T-helper 1 cell treated with Interleukin-12 subunit alpha and Interleukin-12 subunit beta and Interleukin-4 antibody, amounts not matched to agents 30 μg/mL and 1 μg/mL, for 36 hours (primary cell): ENCODE data around the gene SLX1B.
"Not testable (repeated sequence)": the region's sequence is repeated elsewhere in the genome, so short reads cannot be mapped to it uniquely, and the experiment has no call there.

Experiments used
- H3K27ac Mint-ChIP-seq: one replicate; pipeline ENCODE4 v1.8.0; 2021; ENCODE audit warnings: mild to moderate bottlenecking, mixed read lengths
- H3K27me3 Mint-ChIP-seq: one replicate; pipeline ENCODE4 v1.8.0; 2021; ENCODE audit warnings: low read depth, mixed read lengths
- H3K36me3 Mint-ChIP-seq: one replicate; pipeline ENCODE4 v1.8.0; 2021; ENCODE audit warnings: low read depth, mixed read lengths
- H3K4me1 Mint-ChIP-seq: one replicate; pipeline ENCODE4 v1.8.0; 2021; ENCODE audit warnings: low read depth, mixed read lengths
- H3K4me3 Mint-ChIP-seq: one replicate; pipeline ENCODE4 v1.8.0; 2021; ENCODE audit warnings: mild to moderate bottlenecking, moderate library complexity, mixed read lengths
- H3K9me3 Mint-ChIP-seq: one replicate; pipeline ENCODE4 v1.8.0; 2021; ENCODE audit warnings: mixed read lengths

Gene SLX1B

GRCh38 chr16:29506308-29506707 is 52.0 kb downstream of the SLX1B start, which contains the start of gene NPIPB12:
NPIPB12 (minus strand) TSS chr16:29506408.
- H3K27me3 Mint-ChIP-seq, H3K4me3 Mint-ChIP-seq, H3K27ac Mint-ChIP-seq, H3K4me1 Mint-ChIP-seq, H3K9me3 Mint-ChIP-seq, H3K36me3 Mint-ChIP-seq: not testable (repeated sequence)
